Measurements from ENCODE around the gene KHDRBS2.

The KHDRBS2 gene

GRCh38 chr6:62288562-62288961, 2.5 kb upstream of the KHDRBS2 start:
- TF ChIP-seq CTCF (IDR thresholded peaks at IDR 0.05; ENCODE audit: low read depth, low read length): no peak
- DNase-seq (ENCODE audit: extremely low read depth, low read depth): no peak

- TF ChIP-seq CTCF (IDR thresholded peaks at IDR 0.05; ENCODE audit: low read depth, low read length): no peak
- no peak for DNase-seq (ENCODE audit: extremely low read depth, low read depth)
Observed at GRCh38 chr6:62286470-62286843, 432 bp upstream of the KHDRBS2 start.

- TF ChIP-seq CTCF (IDR thresholded peaks at IDR 0.05; ENCODE audit: low read depth, low read length): no peak
- DNase-seq (ENCODE audit: extremely low read depth, low read depth): no peak
Observed at GRCh38 chr6:62284725-62285124, 1.3 kb downstream of the KHDRBS2 start.

- TF ChIP-seq CTCF (IDR thresholded peaks at IDR 0.05; ENCODE audit: low read depth, low read length): peak; percentile 19
- no peak for DNase-seq (ENCODE audit: extremely low read depth, low read depth)
Observed at GRCh38 chr6:62283796-62284411, 2.1 kb downstream of the KHDRBS2 start.

GRCh38 chr6:62283365-62283764, 2.7 kb downstream of the KHDRBS2 start:
- DNase-seq (ENCODE audit: extremely low read depth, low read depth): no peak
- no peak for TF ChIP-seq CTCF (IDR thresholded peaks at IDR 0.05; ENCODE audit: low read depth, low read length)

GRCh38 chr6:62280099-62280498, 5.9 kb downstream of the KHDRBS2 start:
- no peak for TF ChIP-seq CTCF (IDR thresholded peaks at IDR 0.05; ENCODE audit: low read depth, low read length)
- no peak for DNase-seq (ENCODE audit: extremely low read depth, low read depth)

GRCh38 chr6:62272114-62272513, 13.9 kb downstream of the KHDRBS2 start:
- DNase-seq (ENCODE audit: extremely low read depth, low read depth): no peak
- TF ChIP-seq CTCF (IDR thresholded peaks at IDR 0.05; ENCODE audit: low read depth, low read length): no peak

All from AG09319 (cell line).